ENCODE data around the gene LAMA3. TPM values are rescaled to one million over a fixed set of nuclear protein-coding genes. Genes with fewer than 3 reads are reported as not detected.

Gene LAMA3
- total and polyA plus RNA-seq, 2 donors (not counting 1 experiment from before 2014, with no cell fraction given), result 0.75 to 13.2 TPM

GRCh38 chr18:23881778-23882177, 192.5 kb downstream of the LAMA3 start:
- Histone ChIP-seq H4K20me1 (ENCODE audit: control insufficient read depth, extremely low read depth, insufficient read depth, low read length) (no peaks in the 10 kb centered on the region), H3K79me2 (ENCODE audit: control insufficient read depth, insufficient read depth, low read length) (no peaks in the 10 kb centered on the region), H3K27me3 (ENCODE audit: control insufficient read depth, insufficient read depth, low read length) (no peaks in the 10 kb centered on the region), H3K9ac (ENCODE audit: insufficient read depth, low read length) (no peak overlapping the region), H3K4me2 (ENCODE audit: extremely low read depth, insufficient read depth, low read length) (no peak overlapping the region), H3K9me3 (ENCODE audit: control insufficient read depth, insufficient read depth, low read depth, low read length) (no peaks in the 10 kb centered on the region), H3K4me3 (replicated peaks in 1 of 4; ENCODE audit: control extremely low read depth in 1 of 4, insufficient read depth in 1 of 4, low read depth in 3 of 4, low read length in 4 of 4) (no peak overlapping the region), H3K27ac (ENCODE audit: insufficient read depth, low read length) (no peak overlapping the region), H3K36me3 (ENCODE audit: control insufficient read depth, insufficient read depth, low read length) (no peaks in the 10 kb centered on the region), H2AFZ (ENCODE audit: low read length) (no peak overlapping the region), H3K4me1 (ENCODE audit: control insufficient read depth, extremely low read depth, insufficient read depth, low read length) (no peaks in the 10 kb centered on the region)
- DNase-seq (ENCODE audit: low read depth in 2 of 2), result no peak
- TF ChIP-seq CTCF (conservative IDR thresholded peaks at IDR 0.05 in 1 of 2, IDR thresholded peaks at IDR 0.05 in 1 of 2; ENCODE audit: low read depth in 1 of 2, low read length in 2 of 2) (no peak), EZH2 (IDR thresholded peaks at IDR 0.05; ENCODE audit: low read length, missing control alignments) (no peak)

- Histone ChIP-seq H3K4me3 (replicated peaks in 1 of 4; ENCODE audit: control extremely low read depth in 1 of 4, insufficient read depth in 1 of 4, low read depth in 3 of 4, low read length in 4 of 4) (no peak overlapping the region), H2AFZ (ENCODE audit: low read length) (no peak overlapping the region), H3K36me3 (ENCODE audit: control insufficient read depth, insufficient read depth, low read length) (no peaks in the 10 kb centered on the region), H3K9me3 (ENCODE audit: control insufficient read depth, insufficient read depth, low read depth, low read length) (no peaks in the 10 kb centered on the region), H4K20me1 (ENCODE audit: control insufficient read depth, extremely low read depth, insufficient read depth, low read length) (no peaks in the 10 kb centered on the region), H3K4me1 (ENCODE audit: control insufficient read depth, extremely low read depth, insufficient read depth, low read length) (no peaks in the 10 kb centered on the region), H3K4me2 (ENCODE audit: extremely low read depth, insufficient read depth, low read length) (no peak overlapping the region), H3K79me2 (ENCODE audit: control insufficient read depth, insufficient read depth, low read length) (no peaks in the 10 kb centered on the region), H3K27ac (ENCODE audit: insufficient read depth, low read length) (no peak overlapping the region), H3K9ac (ENCODE audit: insufficient read depth, low read length) (no peak overlapping the region), H3K27me3 (ENCODE audit: control insufficient read depth, insufficient read depth, low read length) (no peaks in the 10 kb centered on the region)
- DNase-seq (ENCODE audit: low read depth in 2 of 2), result no peak
- no peak for TF ChIP-seq EZH2 (IDR thresholded peaks at IDR 0.05; ENCODE audit: low read length, missing control alignments)
- no peak for TF ChIP-seq CTCF (conservative IDR thresholded peaks at IDR 0.05 in 1 of 2, IDR thresholded peaks at IDR 0.05 in 1 of 2; ENCODE audit: low read depth in 1 of 2, low read length in 2 of 2)
Measured at GRCh38 chr18:23882616-23883276, 193.5 kb downstream of the LAMA3 start.

- no peak for DNase-seq (ENCODE audit: low read depth in 2 of 2)
Measured at GRCh38 chr18:23883277-23883790, 194.1 kb downstream of the LAMA3 start.

More at GRCh38 chr18:23883277-23883790, 194.1 kb downstream of the LAMA3 start:
- H3K4me3 ChIP-seq (replicated peaks in 1 of 4; ENCODE audit: control extremely low read depth in 1 of 4, insufficient read depth in 1 of 4, low read depth in 3 of 4, low read length in 4 of 4), result no peak overlapping the region
- no peak overlapping the region for H3K4me2 ChIP-seq (ENCODE audit: extremely low read depth, insufficient read depth, low read length)
- no peaks in the 10 kb centered on the region for H3K36me3 ChIP-seq (ENCODE audit: control insufficient read depth, insufficient read depth, low read length)
- no peaks in the 10 kb centered on the region for H3K4me1 ChIP-seq (ENCODE audit: control insufficient read depth, extremely low read depth, insufficient read depth, low read length)
- H3K9ac ChIP-seq (ENCODE audit: insufficient read depth, low read length), result no peak overlapping the region
- H3K79me2 ChIP-seq (ENCODE audit: control insufficient read depth, insufficient read depth, low read length), result no peaks in the 10 kb centered on the region
- no peaks in the 10 kb centered on the region for H3K9me3 ChIP-seq (ENCODE audit: control insufficient read depth, insufficient read depth, low read depth, low read length)
- H4K20me1 ChIP-seq (ENCODE audit: control insufficient read depth, extremely low read depth, insufficient read depth, low read length), result no peaks in the 10 kb centered on the region
- no peak for TF ChIP-seq CTCF (conservative IDR thresholded peaks at IDR 0.05 in 1 of 2, IDR thresholded peaks at IDR 0.05 in 1 of 2; ENCODE audit: low read depth in 1 of 2, low read length in 2 of 2)
- no peak overlapping the region for H2AFZ ChIP-seq (ENCODE audit: low read length)
- H3K27ac ChIP-seq (ENCODE audit: insufficient read depth, low read length), result no peak overlapping the region
- no peaks in the 10 kb centered on the region for H3K27me3 ChIP-seq (ENCODE audit: control insufficient read depth, insufficient read depth, low read length)
